Stimulated activated naive CD8-positive, alpha-beta T cell treated with anti-CD3 and anti-CD28 coated beads, Interleukin-15, Interleukin-2, amounts not matched to agents 100 U/mL and 50 U/mL, for 24 hours (primary cell): Measurements from ENCODE around the gene ARHGAP44.

Experiments
- ATAC-seq: fragments of 150-1000 bp; cut with Tn5 transposase; one replicate; pipeline ENCODE4 v1.10.0; 2021
- DNase-seq: peaks from one replicate; pipeline ENCODE4 v3.0.0; 2021

The ARHGAP44 gene

DNA sequence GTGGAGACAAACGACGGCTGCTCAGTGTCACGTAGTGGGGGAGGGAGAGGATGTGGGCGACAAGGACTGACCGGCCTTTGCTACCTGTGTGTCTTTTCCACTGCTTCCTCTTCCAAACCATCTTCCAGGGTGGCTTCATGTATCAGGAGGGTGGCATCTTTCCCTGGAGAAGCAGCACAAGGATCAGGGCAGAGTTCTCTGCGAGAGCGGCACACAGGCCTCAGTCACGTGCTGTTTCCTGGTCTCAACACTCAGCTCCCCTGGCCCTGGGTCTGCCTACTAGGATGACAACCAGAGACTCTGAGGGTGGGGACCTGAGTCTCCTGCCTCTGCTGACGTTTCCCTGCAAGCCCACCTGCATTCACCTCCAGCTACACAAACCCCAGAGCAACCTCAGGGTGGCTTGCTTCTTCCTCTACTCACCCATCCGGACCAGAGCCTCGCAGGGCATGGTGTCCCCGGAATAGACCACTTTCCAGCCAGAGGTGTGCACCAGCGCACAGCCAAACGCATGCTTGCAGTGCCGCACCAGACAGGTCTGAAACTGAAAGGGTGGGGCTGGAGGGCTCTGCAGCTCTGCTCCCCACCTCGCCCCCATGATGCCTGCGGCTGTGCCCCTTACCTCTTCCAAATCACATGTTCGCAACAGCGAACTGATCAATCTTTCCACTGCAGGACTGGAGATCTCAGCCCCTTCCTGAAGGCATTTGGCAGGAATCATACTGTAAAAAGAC is 205.2 kb downstream of the ARHGAP44 start:
- no peak for ATAC-seq

DNA sequence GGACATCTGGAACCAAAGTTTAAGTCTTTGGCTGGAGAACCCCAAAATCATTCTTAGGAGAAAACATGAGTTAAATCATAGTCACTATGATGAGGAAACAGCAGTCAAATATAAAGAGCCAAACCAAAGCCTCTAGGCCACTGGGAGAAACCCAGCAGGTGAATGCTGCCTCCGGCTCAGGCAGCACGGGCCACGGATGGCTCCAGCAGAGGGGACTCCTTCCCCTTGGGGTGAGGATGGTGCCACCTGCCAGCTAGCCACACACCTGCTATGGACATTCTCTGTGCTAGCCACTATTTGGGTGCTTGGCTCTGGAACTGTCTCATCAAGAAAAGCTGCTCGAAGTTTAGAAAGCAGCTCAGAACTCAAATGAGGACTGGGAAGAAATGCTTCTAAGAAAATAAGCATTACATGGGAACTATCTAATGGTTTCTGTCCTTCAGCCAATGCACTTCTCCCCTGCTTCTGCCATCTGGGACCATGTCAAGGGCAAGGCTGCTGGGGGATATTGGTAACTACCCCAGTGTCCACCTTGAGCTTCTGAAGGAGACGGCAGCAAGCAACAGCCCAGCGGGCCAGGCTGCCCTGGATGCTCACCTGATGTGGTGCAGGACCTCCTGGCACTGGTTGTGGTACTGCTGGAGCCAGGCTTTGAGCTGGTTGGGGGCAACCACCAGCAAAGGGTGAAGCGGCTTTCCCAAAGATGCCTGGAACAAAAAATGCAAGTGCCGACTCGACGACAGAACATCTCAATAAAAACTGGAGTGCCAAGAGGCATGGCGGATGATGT is 206.0 kb downstream of the ARHGAP44 start:
- no peak for DNase-seq
- no peak for ATAC-seq

More for the DNA sequence above, 205.2 kb downstream of the ARHGAP44 start:
- DNase-seq: no peak

DNA sequence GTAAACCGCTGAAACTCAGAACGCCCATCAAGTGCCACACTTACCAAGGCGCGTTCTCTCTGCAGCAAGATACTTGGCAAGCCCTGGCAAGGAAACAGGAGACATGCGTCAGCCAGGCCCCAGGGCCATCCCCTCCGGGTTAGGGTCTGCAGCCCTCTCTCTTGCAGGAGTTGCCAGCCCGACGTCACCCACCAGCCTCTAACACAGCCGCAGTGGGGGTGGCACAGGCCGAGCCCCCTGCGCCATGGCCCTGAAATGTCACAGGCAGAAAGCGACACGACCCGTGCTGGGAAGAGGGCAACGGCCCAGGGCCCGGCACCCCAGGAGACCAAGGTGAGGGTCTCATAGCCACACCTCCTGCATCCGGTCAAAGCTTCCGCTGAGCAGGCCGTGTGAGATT is 206.6 kb downstream of the ARHGAP44 start:
- ATAC-seq (no peak), DNase-seq (no peak)

DNA sequence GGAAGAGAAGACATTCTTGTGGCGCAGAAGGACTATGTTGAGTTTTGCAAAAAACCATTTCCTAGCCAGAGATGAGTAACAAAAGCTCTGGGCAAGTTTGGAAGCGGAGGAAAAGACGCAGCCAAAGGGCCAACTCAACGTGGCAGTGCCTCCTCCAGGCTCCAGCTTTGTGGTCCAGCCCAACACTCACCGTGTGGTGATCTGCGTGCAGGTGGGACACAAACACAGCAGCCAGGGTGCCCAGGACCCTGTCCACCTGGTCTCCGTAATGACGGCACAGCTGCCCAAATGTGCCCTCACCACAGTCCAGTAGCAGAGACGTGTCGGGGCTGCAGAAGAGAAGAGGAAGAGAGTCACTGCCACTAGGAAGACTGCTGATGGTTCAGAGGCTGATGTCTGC is 207.1 kb downstream of the ARHGAP44 start:
- no peak for ATAC-seq

DNA sequence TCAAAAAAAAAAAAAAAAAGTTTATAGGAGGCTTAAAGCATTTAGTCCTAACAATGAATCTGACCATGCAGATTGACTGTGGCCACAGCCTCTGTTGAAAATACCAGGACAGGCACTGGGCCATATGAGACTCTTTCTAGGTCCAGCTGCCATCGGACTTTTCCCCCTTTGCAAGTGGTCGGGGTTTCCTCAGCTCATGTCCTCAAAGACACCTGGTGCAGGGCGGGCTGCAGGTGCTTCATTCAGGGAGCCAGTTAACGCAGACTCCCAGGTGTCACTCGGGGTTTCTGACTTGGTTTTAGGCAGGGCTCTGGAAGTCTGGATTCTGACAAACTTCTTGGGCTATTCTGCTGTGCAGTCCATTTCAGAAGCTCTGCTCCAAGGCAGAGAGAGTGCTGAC is 207.6 kb downstream of the ARHGAP44 start:
- DNase-seq (no peak), ATAC-seq (no peak)

More for the DNA sequence above, 207.1 kb downstream of the ARHGAP44 start:
- DNase-seq: no peak

DNA sequence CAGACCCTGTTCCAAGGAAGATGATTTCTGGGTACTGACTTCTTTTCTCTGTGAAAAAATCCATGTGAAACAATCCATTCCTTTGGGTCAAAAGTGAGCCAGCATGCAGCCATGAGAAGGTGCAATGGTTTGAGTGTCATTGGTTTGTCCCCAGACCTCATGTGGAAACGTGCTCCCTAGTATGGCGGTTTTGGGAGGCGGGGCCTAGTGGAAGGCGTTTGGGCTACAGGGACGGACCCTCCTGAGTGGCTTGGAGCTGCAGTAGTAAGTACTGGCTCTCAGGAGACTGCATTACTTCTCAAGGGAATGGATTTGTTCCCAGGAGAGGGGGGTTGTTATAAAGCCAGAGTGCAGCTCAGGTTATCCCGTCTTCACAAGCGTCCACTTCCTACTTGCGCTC is 209.2 kb downstream of the ARHGAP44 start:
- ATAC-seq: no peak
- no peak for DNase-seq

DNA sequence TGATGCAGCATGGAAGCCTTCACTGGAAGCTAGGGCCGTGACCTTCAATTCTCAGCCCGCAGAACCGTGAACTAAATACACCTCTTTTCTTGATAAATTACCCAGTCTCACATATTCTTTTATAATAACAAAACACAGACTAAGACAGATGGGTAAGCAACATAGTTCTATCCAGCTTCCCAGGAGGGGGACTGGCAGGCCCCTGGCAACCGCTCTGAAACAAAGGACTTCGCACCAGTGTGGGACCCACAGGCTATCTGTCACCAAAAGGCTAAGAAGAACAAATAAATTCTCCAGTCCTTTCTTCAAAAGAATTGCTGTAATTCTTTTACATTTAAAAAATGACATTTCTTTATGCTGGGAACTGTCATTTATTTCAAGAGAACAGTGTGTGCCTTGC is 209.6 kb downstream of the ARHGAP44 start:
- ATAC-seq (no peak), DNase-seq (no peak)

DNA sequence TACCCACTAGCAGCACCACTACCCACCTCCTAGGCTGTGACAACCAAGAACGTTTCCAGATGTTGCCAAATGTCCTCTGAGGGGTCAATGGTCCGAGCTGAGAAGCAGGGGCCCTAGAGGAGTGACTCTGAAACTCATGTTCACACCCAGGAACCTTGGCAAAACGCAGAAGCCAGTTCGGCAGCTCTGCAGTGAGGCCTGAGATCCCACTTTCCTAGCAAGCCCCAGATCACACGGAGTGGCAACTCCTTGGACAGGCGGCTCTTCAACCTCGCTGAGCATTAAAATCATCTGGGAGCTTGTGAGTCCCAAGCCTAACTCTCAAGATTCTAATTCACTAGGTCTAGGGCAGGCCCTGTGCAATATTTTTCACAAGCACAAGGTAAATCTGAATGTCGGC is 211.3 kb downstream of the ARHGAP44 start:
- no peak for ATAC-seq
- DNase-seq: no peak

DNA sequence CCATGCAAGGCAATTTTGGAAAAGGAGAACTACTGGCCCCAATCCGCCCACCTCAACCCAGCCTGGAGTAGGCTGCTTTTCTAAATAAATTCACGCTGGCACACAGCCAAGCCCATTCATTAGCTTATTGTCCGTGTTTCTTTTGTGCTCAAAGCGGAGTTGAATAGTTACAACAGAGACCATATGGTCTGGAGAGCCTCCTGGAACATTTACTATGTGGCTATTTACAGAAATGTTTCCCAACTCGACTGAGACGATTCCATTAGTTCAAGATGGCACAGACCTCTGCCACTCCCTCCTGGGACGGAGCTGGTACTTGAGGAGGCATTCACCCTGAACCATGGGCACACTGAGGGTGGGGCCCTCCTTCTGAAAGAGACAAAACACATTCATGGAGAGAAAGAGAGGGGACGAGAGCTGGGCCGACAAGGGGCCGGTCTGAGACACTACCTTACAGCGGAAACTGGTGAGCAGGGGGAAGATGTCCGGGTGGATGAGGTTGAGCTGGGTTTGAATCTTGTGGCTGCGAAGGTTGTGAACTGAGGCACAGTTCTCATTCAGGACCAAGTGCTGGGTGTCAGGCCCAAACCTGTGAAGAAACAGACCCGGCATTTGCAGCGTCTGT is 212.8 kb downstream of the ARHGAP44 start:
- ATAC-seq: no peak
- DNase-seq: no peak

DNA sequence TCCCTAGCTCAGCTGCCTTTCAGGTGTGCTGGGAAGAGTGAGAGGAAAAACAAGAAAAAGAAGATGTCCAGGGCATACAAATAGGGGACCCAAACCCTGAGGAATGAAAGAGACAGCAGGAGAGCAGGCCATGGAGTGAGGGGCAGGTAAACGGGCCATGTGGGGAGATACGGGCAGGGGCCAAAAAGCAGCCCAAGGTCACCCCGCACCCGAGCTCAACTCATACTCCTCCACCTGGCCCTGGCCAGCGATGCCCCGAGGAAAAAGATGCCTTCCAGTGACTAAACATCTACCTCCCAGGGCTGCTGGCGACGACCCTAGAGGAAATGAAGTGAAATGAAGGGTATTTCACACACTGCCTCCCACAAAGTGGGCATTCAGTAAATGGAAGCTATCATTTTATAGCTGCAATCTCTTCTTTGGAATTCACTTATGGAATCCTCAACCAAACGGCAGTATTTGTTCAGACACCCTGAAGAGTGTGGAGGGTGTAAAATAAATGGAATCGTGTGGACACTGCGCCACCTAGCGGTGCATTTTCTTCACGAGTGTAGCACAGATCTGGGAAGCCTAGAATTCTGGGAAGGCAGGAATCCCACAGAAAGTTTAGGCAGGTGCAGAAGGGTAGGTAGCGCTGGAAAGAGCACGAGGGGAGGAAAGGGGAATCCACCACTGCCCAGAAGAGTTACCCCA is 213.6 kb downstream of the ARHGAP44 start:
- no peak for ATAC-seq
- DNase-seq: peak; percentile 61

DNA sequence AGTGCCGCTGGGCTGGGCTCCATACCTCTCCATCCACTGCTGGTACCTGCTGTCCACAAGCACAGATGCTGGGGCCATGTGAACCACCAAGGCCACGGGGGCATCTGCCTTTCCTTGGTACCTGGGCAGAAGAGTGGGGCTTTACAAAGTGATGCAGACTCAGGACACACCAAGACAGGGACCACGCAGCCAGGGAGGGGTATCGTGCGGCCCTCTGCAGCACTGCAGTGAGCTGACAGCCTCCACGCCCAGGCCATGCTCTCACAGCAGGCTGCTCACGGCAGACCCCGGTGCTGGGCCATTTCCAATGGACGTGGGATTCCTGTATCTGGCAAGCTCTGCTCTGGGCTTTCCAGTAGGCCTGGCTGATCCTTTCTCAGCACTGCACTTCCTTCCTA is 214.2 kb downstream of the ARHGAP44 start:
- ATAC-seq: peak; percentile 28
- DNase-seq: no peak

DNA sequence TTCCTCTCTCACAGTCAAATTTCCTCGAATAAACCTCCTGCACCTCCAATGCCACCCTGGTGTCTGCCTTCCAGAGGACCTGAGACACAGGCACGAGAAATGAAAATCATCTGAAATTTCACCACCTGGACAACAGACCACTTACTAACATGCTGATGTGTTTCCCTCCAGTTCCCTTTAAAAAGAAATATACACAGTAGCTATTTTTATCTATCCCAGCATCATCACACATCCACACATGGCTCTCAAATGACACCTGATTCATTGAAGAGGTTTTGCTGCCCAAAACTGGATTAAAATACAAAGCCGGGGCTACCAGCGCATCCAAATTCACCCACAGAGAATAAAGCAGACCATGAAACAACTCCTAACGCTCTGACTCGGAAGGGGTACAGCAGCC is 214.6 kb downstream of the ARHGAP44 start:
- DNase-seq: no peak
- no peak for ATAC-seq

DNA sequence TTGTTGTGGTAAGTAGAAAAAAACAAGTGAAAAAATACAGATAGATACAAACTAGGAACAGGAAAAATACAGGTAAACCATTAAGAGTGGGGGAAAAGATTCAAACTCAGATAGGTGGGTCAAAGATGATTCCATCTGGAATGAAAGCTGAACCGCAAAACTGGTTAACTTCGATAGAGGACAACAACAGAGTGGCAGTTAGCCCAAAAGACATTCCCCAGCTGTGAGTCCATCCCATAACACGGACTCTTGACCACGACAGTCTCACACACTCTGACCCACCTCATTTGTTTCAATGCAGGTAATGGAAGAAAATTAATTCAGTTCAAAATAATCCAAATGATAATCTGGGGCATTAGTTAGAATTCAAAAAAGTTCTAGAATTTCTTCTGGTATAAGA is 215.0 kb downstream of the ARHGAP44 start:
- DNase-seq: no peak
- ATAC-seq: no peak

DNA sequence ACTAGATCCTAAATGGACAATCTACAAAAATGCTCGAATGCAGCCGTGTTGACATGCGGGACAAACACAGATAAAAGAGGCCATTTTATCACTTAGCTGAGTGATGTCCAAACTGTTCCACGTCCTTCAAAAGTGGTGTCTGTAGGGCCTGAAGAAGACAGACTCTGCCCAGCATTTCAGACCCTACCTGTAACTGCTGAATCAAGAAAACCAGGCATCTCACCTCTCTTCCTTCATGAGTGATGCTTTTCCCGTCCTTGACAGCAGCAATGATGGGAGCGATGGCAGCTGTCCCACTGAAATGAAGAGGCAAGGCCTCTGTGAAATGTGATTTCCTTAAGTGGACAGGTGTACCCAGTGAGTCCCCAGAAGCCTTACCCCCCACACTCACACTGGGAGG is 216.2 kb downstream of the ARHGAP44 start:
- DNase-seq: no peak
- ATAC-seq: no peak

DNA sequence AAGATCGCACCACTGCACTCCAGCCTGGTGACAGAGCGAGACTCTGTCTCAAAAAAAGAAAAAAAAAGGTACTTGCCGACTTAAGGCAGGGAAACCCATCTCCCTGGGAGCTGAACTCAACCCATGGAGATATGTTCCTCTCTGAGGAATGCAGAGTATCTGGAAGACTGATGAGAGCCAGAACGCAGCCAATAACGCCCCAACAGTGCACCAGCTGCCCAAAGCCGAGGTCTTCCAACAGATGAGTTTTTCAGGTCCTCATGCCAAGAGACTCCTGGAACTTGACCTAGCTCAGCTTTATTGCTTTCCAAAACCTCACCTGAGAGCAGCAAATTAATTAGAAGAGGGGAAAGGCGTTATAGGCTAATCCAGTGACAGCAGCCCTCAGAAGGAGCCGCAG is 219.2 kb downstream of the ARHGAP44 start:
- DNase-seq (no peak), ATAC-seq (no peak)

DNA sequence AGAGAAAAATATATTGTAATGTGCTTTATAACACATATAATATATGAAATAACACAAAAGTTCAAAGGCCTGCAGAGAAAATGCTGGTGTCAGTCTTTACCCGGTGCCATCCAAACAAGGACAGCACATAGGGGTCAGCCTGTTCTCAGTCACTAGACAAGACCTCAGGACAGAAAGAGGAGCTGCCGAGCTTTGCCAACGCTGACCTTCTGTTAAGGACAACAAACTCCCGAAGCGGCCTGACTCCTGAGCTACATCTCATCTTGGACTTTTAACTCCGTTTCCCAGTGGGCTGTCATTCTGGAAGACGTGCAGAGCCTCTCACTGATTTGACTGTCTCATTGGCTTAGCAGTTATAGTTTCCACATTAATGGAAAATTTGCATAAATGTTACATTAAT is 221.7 kb downstream of the ARHGAP44 start:
- no peak for ATAC-seq

DNA sequence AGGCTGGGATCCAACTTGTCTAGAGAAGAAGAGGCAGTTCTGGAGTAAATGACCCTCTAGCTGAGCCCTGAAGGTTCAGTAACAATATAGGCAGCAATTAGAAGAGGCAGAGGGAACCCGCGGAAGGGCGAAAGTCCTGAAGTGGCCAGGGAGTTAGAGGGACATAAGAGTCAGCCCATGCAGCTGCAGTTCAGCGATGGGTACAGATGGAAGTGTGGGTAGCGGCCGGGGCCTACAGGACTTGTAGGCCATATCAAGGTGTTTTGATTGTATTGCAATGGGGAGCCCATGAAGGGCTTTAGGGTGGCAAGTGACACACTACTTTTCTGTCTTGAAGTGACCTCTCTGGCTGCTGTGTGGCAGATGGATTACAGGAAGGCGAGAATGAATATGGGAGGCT is 225.5 kb downstream of the ARHGAP44 start:
- no peak for DNase-seq
- no peak for ATAC-seq

More for the DNA sequence above, 221.7 kb downstream of the ARHGAP44 start:
- DNase-seq: no peak

DNA sequence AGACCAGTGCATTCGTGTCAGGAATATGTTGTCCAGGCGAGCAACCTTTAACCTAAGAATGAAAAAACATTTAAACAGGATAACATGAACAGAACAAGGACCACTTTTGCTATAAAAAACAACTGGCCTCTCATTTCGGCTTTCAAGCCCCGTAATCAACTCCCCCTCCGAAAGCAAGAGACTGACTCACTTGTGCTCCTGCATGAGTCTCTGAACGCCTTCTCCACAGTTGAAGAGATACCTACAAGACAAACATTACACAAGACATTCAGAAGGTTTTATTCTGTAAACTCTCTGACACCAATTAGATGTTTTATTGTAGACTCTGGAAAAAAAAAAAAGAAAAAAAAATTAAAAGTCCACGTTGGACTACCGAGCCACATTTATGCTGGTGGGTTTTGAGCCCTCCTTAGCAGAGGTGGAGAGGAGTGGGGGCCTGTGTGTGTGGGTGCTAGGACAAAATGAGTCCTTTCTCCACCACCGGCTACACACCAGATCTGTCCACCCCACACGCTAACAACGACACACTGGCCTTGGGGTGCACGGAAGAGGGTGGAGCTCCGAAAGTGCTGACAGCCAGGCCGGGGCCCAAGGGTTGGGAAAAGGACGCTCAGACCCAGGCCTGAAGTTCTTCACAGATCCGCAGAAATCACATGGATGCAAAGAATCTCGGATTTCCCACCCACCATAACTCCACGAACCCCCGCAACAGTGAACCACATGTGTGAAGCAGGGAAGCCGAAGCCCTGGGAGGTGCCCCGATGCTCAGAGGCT is 227.8 kb downstream of the ARHGAP44 start:
- ATAC-seq (no peak), DNase-seq (peak; percentile 33)

DNA sequence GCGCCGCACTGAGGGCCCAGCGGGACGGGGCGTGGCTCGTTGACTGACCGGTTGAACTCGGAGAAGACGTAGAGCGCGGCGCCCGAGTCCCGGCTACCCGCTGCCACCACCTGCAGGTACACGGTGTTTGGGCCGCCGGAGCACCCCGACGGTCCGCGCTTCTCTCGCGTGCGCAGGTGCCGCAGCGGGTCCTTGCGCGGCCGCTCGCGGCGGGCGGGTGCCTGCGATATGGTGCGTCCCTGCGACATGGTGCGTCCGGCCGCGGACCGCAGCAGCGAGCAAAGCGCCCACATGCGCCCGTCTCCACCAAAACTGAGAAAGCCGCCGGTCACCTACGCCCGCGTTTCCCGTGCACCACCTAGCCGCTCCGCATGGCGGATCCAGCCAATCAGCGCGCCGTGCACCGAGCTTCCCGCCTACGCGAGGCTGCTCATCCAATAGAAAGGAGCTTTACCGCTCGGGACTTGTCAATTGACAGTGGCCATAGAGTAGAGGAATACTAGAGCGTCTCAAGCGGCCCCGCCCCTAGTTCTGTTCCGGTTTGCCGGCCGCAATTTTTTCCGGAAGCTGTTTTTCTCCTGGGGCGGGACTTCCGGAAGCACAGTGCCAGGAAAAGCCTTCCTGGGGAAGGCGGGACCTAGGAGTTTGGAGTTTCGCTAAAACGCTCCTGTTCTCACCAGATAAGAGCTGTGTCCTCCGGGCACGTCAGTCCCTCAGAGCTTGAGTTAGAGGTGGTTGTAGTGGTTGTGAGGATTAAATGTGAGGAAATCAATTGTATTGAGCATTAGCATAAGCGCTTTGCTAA is 228.6 kb downstream of the ARHGAP44 start, which contains the start of gene ELAC2:
Gene ELAC2 (minus strand): TSS at position 373 of the 805 bp plus-strand sequence. CDS start 80 bp downstream, at position 293.
- ATAC-seq: peak; percentile 99
- DNase-seq: peak; percentile 96

DNA sequence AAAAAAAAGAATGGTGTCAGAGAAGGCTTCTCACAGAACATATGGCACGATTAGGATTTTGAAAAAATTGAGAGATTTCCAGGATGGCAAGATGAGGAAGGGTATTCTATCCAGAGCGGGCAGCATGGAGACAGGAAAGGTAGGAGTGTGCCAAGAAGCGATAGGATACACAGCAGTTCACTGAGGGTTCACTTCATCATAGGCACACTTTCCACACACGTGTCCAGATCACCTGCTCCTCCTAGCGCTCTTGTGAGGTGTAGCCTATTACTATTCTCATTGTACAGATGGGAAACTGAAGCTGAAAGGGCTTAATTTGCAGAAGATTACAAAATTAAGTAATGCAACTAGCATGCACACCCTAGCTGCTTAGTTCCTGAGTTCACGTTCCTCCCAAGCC is 234.7 kb downstream of the ARHGAP44 start:
- DNase-seq (no peak), ATAC-seq (no peak)
